ENCODE results near the gene COL17A1.

GRCh38 chr10:104069613-104070012 lies 16.1 kb downstream of the COL17A1 start:
- TF ChIP-seq CTCF (IDR thresholded peaks at IDR 0.05; ENCODE audit: insufficient read depth, low read depth, low read length) (no peak), EZH2 (IDR thresholded peaks at IDR 0.05; ENCODE audit: insufficient read depth, low read length) (no peak)
